HG03442 (cell line): Measurements from ENCODE around the gene CEP97.

ENCODE experiments used
- ATAC-seq: cut with Tn5 transposase; IDR thresholded peaks from one replicate; pipeline ENCODE4 v1.9.1; 2021; ENCODE audit warnings: mild to moderate bottlenecking, moderate library complexity; ENCODE audit not compliant: unreplicated experiment

Gene CEP97

DNA sequence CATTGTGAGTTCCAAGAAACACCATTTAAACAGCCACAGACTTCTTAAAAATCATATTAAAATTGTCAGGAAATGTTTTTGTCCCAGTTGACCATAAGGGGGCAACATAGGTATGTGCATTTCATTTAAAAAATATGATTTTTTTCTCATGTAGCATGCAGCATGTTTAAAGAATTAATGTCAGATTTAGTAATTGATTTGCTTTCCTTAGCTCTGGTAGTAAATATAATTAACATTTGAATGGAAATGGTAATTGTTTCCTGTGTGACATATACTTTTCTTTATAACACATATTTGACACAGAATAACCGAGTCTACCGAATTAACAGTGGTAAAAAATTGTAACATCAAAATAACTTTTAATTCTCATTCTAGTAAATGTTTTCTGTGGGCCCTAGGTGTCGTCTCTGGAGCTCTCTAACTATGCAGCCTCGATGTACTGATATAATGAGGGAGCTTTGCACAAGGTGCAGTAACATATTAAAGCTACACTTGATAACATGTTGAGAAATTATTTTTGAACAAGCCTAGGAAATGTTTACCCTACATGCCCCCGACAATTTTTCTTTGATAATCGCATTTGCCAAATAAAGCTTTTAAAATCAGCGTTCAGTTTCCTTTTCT lies 89.5 kb downstream of the CEP97 start:
- ATAC-seq = no peak

DNA sequence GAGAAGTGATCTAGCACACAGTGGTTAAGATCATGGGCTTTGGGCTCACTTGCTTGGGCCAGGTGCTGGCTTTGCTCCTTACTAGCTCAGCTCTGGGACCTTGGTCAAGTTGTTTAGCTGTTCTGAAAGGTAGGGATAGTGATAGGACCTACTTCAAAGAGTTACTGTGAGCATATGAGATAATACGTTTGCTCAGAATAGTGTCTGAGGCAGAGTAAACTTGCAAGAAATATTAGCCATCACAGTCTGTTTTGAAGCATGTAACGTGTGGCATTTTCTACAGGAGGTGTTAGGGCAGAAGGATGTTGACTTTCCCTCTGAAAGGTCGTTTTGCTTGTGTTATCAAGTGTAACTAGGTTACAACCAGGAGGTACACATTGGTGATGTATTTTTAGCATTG lies 90.4 kb downstream of the CEP97 start:
- peak; percentile 34 for ATAC-seq

DNA sequence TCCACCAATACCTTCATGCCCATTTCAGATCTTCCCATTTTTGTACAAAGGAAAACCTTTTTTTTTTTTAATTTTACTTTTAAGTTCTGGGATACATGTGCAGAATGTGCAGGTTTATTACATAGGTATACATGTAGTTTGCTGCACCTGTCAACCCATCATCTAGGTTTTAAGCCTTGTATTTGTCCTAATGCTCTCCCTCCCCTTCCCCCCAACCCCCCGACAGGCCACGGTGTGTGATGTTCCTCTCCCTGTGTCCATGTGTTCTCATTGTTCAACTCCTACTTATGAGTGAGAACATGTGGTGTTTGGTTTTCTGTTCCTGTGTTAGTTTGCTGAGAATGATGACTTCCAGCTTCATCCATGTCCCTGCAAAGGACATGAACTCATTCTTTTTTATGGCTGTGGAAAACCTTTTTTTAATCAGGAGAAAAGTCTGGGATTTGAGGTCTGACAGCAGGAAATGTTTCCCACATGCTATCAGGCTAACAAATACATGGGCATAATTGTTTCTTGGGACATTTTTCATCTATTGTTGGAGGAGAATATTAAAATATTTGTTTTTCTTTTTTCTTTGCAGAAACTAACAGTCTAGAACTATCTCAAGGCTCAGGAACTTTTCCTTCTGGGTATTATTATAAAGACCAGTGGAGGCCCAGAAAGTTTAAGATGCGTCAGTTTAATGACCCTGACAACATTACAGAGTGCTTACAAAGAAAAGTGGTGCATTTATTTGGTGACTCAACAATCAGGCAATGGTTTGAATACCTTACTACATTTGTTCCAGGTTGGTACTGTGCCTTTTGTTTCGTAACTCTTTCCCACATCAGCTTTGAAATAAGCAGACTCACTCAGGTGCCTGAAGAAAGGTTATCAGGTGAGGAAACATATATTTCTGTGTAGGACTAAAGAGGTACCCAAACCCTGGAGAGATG lies 92.1 kb downstream of the CEP97 start:
- ATAC-seq = no peak

DNA sequence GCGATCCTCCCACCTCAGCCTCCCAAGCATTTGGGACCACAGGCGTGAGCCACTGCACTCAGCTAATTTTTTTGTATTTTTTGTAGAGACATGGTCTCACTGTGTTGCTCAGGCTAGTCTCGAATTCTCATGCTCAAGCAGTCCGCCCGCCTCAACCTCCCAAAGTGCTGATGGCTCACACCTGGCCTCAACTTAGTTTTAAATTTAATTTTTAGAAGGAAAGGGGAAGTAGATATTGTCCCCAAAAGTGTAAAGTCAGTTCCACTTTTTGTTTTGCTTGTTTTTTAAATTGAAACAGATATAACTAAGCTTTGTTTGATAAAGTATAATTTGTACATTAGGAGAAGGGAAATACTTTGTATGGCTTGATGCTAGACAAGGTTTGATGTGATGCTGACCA lies 93.6 kb downstream of the CEP97 start:
- ATAC-seq = no peak

DNA sequence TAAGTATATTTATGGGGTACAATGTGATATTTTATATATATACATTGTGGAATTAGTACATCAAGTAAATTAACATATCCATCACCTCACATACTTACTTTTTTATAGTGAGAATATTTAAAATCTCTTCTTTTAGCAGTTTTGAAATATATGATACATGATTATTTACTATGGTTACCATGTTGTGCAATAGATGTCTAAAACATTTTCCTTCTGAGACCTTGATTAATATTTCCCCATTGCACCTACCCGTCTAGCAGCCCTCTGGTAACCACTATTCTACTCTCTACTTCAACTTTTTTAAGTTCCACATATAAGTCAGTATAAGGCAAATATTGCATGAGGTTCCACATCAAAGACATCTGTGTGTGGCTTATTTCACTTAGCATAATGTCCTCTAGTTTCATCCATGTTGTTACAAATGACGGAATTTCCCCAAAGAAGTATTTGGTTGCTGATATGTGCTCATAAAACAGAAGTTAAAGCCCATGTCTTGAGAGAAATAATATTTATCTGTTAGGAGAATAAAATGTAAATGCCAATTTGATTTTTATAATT lies 95.3 kb downstream of the CEP97 start:
- peak; percentile 57 for ATAC-seq
